ENCODE measurements around the gene AQP12B.

Gene AQP12B

DNA sequence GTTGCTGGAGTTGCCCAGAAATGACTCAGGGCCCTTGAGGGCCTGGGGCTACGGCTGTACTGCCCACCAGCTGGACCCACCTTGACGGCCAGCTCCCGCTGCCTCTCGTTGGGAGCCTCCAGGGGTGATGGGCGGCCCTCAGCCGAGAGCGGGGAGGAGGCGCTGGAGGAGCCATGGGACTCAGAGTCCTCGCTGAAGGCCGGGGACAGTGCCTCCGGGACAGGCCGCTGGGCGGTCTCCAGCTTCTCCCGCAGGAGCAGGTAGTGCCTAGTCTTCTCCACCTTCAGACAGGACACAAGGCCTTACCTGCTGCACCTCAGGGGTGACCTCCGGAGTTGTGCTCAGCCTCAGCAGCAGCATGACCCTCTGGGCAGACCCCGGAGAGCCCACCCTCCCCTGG is 39.7 kb upstream of the AQP12B start:
- Histone ChIP-seq H3K27ac (ENCODE audit: extremely low read depth, low read depth, low read length) (no peak overlapping the region), H3K9me3 (ENCODE audit: control insufficient read depth, insufficient read depth, low read depth, low read length) (no peaks in the 10 kb centered on the region), H3K4me1 (ENCODE audit: control insufficient read depth, insufficient read depth, low read length) (no peaks in the 10 kb centered on the region), H3K4me3 (ENCODE audit: low read depth, low read length) (no peak overlapping the region), H3K36me3 (ENCODE audit: control insufficient read depth in 2 of 2, insufficient read depth in 1 of 2, low read length in 2 of 2) (peaks cover 0 to 29% of the 10 kb centered on the region in 2 experiments; a peak in 1 of 3 replicates)
- POLR2A ChIA-PET: no interaction called here
- CTCF ChIA-PET: no interaction called here
- TF ChIP-seq ZNF157 (tag by site-specific recombination; IDR thresholded peaks at IDR 0.05) (no peak), ZIC2 (tag by site-specific recombination; IDR thresholded peaks at IDR 0.05) (no peak), ZNF155 (tag by site-specific recombination; IDR thresholded peaks at IDR 0.05) (no peak)

DNA sequence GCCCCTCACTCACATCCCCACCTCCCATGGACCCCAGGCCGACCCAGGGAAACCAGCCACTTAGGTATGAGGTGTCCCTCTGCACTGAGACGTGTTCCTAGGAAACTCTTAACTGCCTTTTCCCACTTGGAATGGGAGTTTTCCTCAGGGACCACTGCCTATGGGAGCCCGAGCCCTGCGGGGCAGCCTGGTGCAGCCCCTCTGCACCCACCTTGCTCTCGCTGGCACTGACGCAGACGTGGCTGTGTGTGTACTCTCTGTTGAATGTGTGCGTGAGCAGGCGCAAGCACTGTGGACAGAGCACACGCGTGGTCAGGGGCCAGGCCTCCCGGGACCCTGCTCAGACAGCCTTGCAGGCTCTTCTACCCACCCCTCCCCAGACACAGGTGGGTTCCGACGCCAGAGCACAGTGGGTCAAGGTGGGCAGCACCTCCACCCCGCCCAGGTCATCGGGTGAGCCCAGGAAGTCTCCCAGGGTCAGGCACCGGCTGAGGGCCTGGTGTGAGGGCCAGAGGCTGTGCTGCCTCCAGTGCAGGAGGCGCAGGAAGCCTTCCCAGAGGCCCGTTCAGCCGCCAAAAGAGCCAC is 39.0 kb upstream of the AQP12B start:
- Histone ChIP-seq H3K27ac (ENCODE audit: extremely low read depth, low read depth, low read length) (no peak overlapping the region), H3K4me3 (ENCODE audit: low read depth, low read length) (no peak overlapping the region), H3K9me3 (ENCODE audit: control insufficient read depth, insufficient read depth, low read depth, low read length) (no peaks in the 10 kb centered on the region), H3K4me1 (ENCODE audit: control insufficient read depth, insufficient read depth, low read length) (no peaks in the 10 kb centered on the region), H3K36me3 (ENCODE audit: control insufficient read depth in 2 of 2, insufficient read depth in 1 of 2, low read length in 2 of 2) (peaks cover 0 to 26% of the 10 kb centered on the region in 2 experiments; a peak in 1 of 3 replicates)
- POLR2A ChIA-PET: no interaction called here
- CTCF ChIA-PET: no interaction called here
- TF ChIP-seq ZBTB8A (tag by site-specific recombination; IDR thresholded peaks at IDR 0.05): no peak
- TF ChIP-seq GFI1B (tag by site-specific recombination; IDR thresholded peaks at IDR 0.05): no peak
- TF ChIP-seq ZNF561 (tag by site-specific recombination; IDR thresholded peaks at IDR 0.05; ENCODE audit: borderline replicate concordance): no peak
- no peak for TF ChIP-seq ZNF174 (tag by site-specific recombination; IDR thresholded peaks at IDR 0.05)
- TF ChIP-seq ZXDB (tag by site-specific recombination; IDR thresholded peaks at IDR 0.05): no peak
- no peak for TF ChIP-seq ZNF600 (tag by site-specific recombination; IDR thresholded peaks at IDR 0.05)
- no peak for TF ChIP-seq ZBTB11 (tag by site-specific recombination; conservative IDR thresholded peaks at IDR 0.05; ENCODE audit: low read depth)
- TF ChIP-seq, protein P1, sequence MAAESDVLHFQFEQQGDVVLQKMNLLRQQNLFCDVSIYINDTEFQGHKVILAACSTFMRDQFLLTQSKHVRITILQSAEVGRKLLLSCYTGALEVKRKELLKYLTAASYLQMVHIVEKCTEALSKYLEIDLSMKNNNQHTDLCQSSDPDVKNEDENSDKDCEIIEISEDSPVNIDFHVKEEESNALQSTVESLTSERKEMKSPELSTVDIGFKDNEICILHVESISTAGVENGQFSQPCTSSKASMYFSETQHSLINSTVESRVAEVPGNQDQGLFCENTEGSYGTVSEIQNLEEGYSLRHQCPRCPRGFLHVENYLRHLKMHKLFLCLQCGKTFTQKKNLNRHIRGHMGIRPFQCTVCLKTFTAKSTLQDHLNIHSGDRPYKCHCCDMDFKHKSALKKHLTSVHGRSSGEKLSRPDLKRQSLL (tag by site-specific recombination; IDR thresholded peaks at IDR 0.05): no peak
- no peak for TF ChIP-seq ZNF626 (tag by site-specific recombination; IDR thresholded peaks at IDR 0.05)
- TF ChIP-seq ZBTB1 (tag by site-specific recombination; IDR thresholded peaks at IDR 0.05): no peak
- no peak for TF ChIP-seq ZNF555 (tag by site-specific recombination; conservative IDR thresholded peaks at IDR 0.05)
- TF ChIP-seq, protein P2, sequence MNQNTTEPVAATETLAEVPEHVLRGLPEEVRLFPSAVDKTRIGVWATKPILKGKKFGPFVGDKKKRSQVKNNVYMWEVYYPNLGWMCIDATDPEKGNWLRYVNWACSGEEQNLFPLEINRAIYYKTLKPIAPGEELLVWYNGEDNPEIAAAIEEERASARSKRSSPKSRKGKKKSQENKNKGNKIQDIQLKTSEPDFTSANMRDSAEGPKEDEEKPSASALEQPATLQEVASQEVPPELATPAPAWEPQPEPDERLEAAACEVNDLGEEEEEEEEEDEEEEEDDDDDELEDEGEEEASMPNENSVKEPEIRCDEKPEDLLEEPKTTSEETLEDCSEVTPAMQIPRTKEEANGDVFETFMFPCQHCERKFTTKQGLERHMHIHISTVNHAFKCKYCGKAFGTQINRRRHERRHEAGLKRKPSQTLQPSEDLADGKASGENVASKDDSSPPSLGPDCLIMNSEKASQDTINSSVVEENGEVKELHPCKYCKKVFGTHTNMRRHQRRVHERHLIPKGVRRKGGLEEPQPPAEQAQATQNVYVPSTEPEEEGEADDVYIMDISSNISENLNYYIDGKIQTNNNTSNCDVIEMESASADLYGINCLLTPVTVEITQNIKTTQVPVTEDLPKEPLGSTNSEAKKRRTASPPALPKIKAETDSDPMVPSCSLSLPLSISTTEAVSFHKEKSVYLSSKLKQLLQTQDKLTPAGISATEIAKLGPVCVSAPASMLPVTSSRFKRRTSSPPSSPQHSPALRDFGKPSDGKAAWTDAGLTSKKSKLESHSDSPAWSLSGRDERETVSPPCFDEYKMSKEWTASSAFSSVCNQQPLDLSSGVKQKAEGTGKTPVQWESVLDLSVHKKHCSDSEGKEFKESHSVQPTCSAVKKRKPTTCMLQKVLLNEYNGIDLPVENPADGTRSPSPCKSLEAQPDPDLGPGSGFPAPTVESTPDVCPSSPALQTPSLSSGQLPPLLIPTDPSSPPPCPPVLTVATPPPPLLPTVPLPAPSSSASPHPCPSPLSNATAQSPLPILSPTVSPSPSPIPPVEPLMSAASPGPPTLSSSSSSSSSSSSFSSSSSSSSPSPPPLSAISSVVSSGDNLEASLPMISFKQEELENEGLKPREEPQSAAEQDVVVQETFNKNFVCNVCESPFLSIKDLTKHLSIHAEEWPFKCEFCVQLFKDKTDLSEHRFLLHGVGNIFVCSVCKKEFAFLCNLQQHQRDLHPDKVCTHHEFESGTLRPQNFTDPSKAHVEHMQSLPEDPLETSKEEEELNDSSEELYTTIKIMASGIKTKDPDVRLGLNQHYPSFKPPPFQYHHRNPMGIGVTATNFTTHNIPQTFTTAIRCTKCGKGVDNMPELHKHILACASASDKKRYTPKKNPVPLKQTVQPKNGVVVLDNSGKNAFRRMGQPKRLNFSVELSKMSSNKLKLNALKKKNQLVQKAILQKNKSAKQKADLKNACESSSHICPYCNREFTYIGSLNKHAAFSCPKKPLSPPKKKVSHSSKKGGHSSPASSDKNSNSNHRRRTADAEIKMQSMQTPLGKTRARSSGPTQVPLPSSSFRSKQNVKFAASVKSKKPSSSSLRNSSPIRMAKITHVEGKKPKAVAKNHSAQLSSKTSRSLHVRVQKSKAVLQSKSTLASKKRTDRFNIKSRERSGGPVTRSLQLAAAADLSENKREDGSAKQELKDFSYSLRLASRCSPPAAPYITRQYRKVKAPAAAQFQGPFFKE (tag by site-specific recombination; IDR thresholded peaks at IDR 0.05; ENCODE audit: borderline replicate concordance): no peak
- no peak for TF ChIP-seq ZNF302 (tag by site-specific recombination; IDR thresholded peaks at IDR 0.05; ENCODE audit: low read depth)
- TF ChIP-seq ZNF830 (tag by site-specific recombination; IDR thresholded peaks at IDR 0.05; ENCODE audit: low read depth): no peak
- TF ChIP-seq KLF10 (tag by site-specific recombination; IDR thresholded peaks at IDR 0.05): no peak
- no peak for TF ChIP-seq IKZF3 (tag by site-specific recombination; IDR thresholded peaks at IDR 0.05)
- TF ChIP-seq ZNF138 (tag by site-specific recombination; IDR thresholded peaks at IDR 0.05; ENCODE audit: borderline replicate concordance): no peak
- no peak for TF ChIP-seq ZNF18 (tag by site-specific recombination; IDR thresholded peaks at IDR 0.05)

All from HEK293 (cell line).